ENCODE data around the gene ANO7. TPM values are rescaled to one million over a fixed set of nuclear protein-coding genes. Genes with fewer than 3 reads are reported as not detected.

ANO7 gene
- total and polyA plus RNA-seq, 2 of the 13 experiments (the other 11 are each of a cell fraction or from before 2014, with no cell fraction given): 4.1 to 4.9 TPM

DNA sequence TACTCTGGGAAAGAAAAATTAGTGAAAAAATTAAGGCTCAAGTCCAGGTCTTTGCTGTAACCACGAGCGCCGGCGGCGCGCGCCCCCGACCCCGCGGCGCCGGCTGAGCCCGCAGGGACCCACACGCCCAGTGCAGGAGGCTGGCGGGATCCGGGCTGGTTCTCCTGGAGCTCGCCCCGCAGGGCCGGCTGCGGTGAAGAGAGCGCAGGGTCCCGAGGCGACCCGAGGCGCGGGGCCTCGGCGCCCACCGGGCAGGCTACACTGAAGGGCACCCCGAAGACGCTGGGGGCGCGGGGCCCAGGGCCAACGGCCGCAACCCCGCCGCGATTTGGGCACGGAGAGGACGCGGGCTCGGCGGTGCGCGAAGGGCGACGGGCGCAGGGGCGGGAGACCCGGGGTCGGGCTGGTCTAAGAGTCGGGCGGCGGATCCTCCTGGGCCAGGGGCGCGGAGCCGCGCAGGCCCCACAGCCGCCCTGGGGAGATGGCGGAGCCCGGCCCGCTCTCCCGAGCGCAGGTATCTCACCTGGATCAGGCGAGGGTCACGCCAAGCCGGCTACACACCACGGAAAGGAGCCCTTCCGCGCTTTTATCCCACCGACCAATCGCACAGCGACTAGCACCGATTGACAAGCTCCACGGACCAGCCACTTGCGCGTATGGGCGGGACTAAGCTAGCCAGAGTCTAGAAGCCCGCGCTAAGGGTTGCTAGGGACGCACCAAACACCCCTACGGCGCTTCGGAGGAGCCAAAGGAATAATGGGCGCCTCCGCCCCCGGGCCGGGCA, 39.4 kb upstream of the ANO7 start, which contains the start of gene PASK (continued):
- no peak for TF ChIP-seq ZBTB39 (CRISPR knock-in tag; IDR thresholded peaks at IDR 0.05)
- 0 out of 2 replicates have a peak, but pooled peaks have one; percentile 10 for TF ChIP-seq ZNF124 (CRISPR knock-in tag; IDR thresholded peaks at IDR 0.05)
- peak; percentile 23 for TF ChIP-seq SRSF1 (optimal IDR thresholded peaks at IDR 0.05; ENCODE audit: low read depth, low read length)
- TF ChIP-seq, protein P1, sequence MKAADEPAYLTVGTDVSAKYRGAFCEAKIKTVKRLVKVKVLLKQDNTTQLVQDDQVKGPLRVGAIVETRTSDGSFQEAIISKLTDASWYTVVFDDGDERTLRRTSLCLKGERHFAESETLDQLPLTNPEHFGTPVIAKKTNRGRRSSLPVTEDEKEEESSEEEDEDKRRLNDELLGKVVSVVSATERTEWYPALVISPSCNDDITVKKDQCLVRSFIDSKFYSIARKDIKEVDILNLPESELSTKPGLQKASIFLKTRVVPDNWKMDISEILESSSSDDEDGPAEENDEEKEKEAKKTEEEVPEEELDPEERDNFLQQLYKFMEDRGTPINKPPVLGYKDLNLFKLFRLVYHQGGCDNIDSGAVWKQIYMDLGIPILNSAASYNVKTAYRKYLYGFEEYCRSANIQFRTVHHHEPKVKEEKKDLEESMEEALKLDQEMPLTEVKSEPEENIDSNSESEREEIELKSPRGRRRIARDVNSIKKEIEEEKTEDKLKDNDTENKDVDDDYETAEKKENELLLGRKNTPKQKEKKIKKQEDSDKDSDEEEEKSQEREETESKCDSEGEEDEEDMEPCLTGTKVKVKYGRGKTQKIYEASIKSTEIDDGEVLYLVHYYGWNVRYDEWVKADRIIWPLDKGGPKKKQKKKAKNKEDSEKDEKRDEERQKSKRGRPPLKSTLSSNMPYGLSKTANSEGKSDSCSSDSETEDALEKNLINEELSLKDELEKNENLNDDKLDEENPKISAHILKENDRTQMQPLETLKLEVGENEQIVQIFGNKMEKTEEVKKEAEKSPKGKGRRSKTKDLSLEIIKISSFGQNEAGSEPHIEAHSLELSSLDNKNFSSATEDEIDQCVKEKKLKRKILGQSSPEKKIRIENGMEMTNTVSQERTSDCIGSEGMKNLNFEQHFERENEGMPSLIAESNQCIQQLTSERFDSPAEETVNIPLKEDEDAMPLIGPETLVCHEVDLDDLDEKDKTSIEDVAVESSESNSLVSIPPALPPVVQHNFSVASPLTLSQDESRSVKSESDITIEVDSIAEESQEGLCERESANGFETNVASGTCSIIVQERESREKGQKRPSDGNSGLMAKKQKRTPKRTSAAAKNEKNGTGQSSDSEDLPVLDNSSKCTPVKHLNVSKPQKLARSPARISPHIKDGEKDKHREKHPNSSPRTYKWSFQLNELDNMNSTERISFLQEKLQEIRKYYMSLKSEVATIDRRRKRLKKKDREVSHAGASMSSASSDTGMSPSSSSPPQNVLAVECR (CRISPR knock-in tag; IDR thresholded peaks at IDR 0.05; ENCODE audit: borderline replicate concordance): peak; percentile 86; the same call in 1 of the 2 replicates
- TF ChIP-seq CREM (IDR thresholded peaks at IDR 0.05): peak; percentile 27; the same call in 1 of the 2 replicates
- no peak for TF ChIP-seq CREM (CRISPR knock-in tag; IDR thresholded peaks at IDR 0.05)
- TF ChIP-seq CBFB (CRISPR knock-in tag; IDR thresholded peaks at IDR 0.05): peak; percentile 13; the same call in 1 of the 2 replicates
- 0 out of 2 replicates have a peak, but pooled peaks have one; percentile 10 for TF ChIP-seq TFAP4 (IDR thresholded peaks at IDR 0.05; ENCODE audit: borderline replicate concordance, low read depth)
- TF ChIP-seq MXD4 (CRISPR knock-in tag; IDR thresholded peaks at IDR 0.05): peak; percentile 48; the same call in 1 of the 2 replicates
- TF ChIP-seq ZNF572 (CRISPR knock-in tag; IDR thresholded peaks at IDR 0.05): 0 out of 2 replicates have a peak, but pooled peaks have one; percentile 53
- TF ChIP-seq ZFY (CRISPR knock-in tag; IDR thresholded peaks at IDR 0.05): peak; percentile 64
- peak; percentile 59; the same call in 1 of the 2 replicates for TF ChIP-seq ZNF253 (CRISPR knock-in tag; IDR thresholded peaks at IDR 0.05; ENCODE audit: borderline replicate concordance)
- TF ChIP-seq, protein P2, sequence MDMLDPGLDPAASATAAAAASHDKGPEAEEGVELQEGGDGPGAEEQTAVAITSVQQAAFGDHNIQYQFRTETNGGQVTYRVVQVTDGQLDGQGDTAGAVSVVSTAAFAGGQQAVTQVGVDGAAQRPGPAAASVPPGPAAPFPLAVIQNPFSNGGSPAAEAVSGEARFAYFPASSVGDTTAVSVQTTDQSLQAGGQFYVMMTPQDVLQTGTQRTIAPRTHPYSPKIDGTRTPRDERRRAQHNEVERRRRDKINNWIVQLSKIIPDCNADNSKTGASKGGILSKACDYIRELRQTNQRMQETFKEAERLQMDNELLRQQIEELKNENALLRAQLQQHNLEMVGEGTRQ (IDR thresholded peaks at IDR 0.05; ENCODE audit: low read depth, low read length): no peak
- TF ChIP-seq, protein P2 (CRISPR knock-in tag; IDR thresholded peaks at IDR 0.05; ENCODE audit: borderline replicate concordance): peak; percentile 26; the same call in 1 of the 2 replicates
- peak; percentile 58; the same call in 1 of the 2 replicates for TF ChIP-seq KLF6 (CRISPR knock-in tag; IDR thresholded peaks at IDR 0.05)
- TF ChIP-seq, protein P3, sequence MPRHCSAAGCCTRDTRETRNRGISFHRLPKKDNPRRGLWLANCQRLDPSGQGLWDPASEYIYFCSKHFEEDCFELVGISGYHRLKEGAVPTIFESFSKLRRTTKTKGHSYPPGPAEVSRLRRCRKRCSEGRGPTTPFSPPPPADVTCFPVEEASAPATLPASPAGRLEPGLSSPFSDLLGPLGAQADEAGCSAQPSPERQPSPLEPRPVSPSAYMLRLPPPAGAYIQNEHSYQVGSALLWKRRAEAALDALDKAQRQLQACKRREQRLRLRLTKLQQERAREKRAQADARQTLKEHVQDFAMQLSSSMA (CRISPR knock-in tag; IDR thresholded peaks at IDR 0.05): no peak
- TF ChIP-seq MED1 (CRISPR knock-in tag; IDR thresholded peaks at IDR 0.05): 0 out of 2 replicates have a peak, but pooled peaks have one; percentile 1
- peak; percentile 38; the same call in 1 of the 2 replicates for TF ChIP-seq WIZ (CRISPR knock-in tag; IDR thresholded peaks at IDR 0.05)
